PC-9 (cell line): ENCODE measurements around the gene TIMM29. TPM values are rescaled to one million over a fixed set of nuclear protein-coding genes. Genes with fewer than 3 reads are reported as not detected.

Experiments
- BruUV-seq: library from RNA; stranded (reverse); fragments of 400-500 nt; replicated peaks from 2 replicates; lab custom pipeline; 2021; lab: Mats Ljungman, UMichigan
- CTCF ChIA-PET: fragments of 300-600 bp; sonication (Branson Sonifier 250); formaldehyde crosslinking; loops from one replicate; lab custom pipeline; 2022; ENCODE audit warnings: antibody characterized with exemption; lab: Charles Lee
- POLR2A ChIA-PET: fragments of 300-600 bp; sonication (Branson Sonifier 250); formaldehyde crosslinking; loops from one replicate; lab custom pipeline; 2022; ENCODE audit warnings: antibody characterized with exemption; ENCODE audit not compliant: unreplicated experiment; lab: Charles Lee
- DNase-seq, 2 experiments: peaks; one replicate each; pipeline versions ENCODE4 v3.0.0 to v3.0.0-alpha.2; 2015 to 2022; ENCODE audit warnings: mixed read lengths in 1 of 2
- H2AFZ ChIP-seq: fragments of 200-600 bp; sonication (generic); 2 replicates; pipeline ENCODE4 v1.8.1; 2017; ENCODE audit warnings: antibody characterized with exemption
- H3F3A ChIP-seq: fragments of 200-600 bp; sonication (generic); 2 replicates; pipeline ENCODE4 v1.8.1; 2017; ENCODE audit warnings: antibody characterized with exemption, mild to moderate bottlenecking, low read depth; ENCODE audit not compliant: insufficient read depth
- H3K27ac ChIP-seq: fragments of 200-600 bp; sonication (generic); 2 replicates; pipeline ENCODE4 v1.6.1; 2016; ENCODE audit warnings: mixed run types
- H3K27me3 ChIP-seq: fragments of 200-600 bp; sonication (generic); 2 replicates; pipeline ENCODE4 v1.6.1; 2016; ENCODE audit warnings: low read depth, mixed run types; ENCODE audit not compliant: insufficient read depth
- H3K36me3 ChIP-seq: fragments of 200-600 bp; sonication (generic); 2 replicates; pipeline ENCODE4 v1.6.1; 2016; ENCODE audit warnings: low read depth, mixed run types
- H3K4me1 ChIP-seq: fragments of 200-600 bp; sonication (generic); replicated peaks from 2 replicates; pipeline ENCODE4 v1.6.1; 2016; ENCODE audit warnings: mixed run types; ENCODE audit not compliant: insufficient read depth
- H3K4me2 ChIP-seq: fragments of 200-600 bp; sonication (generic); 2 replicates; pipeline ENCODE4 v1.6.1; 2017; ENCODE audit warnings: mixed run types
- H3K4me3 ChIP-seq: fragments of 200-600 bp; sonication (generic); 2 replicates; pipeline ENCODE4 v1.6.1; 2016; ENCODE audit warnings: mixed run types
- H3K79me2 ChIP-seq: fragments of 200-600 bp; sonication (generic); 2 replicates; pipeline ENCODE4 v1.6.1; 2017; ENCODE audit warnings: low read depth, mixed run types
- H3K9me2 ChIP-seq: fragments of 200-600 bp; sonication (generic); 2 replicates; pipeline ENCODE4 v1.8.1; 2017; ENCODE audit warnings: mild to moderate bottlenecking; ENCODE audit not compliant: insufficient read depth
- H3K9me3 ChIP-seq: fragments of 200-600 bp; sonication (generic); 2 replicates; pipeline ENCODE4 v1.8.1; 2016; ENCODE audit warnings: low read depth; ENCODE audit not compliant: insufficient read depth
- H4K20me1 ChIP-seq: fragments of 200-600 bp; sonication (generic); 2 replicates; pipeline ENCODE4 v1.8.1; 2017; ENCODE audit not compliant: insufficient read depth
- CTCF ChIP-seq: fragments of 200-600 bp; sonication (generic); conservative IDR thresholded peaks from 2 replicates; pipeline ENCODE4 v1.6.1; 2017; ENCODE audit warnings: mixed run types, antibody characterized with exemption, mild to moderate bottlenecking, moderate library complexity
- EZH2 ChIP-seq: fragments of 200-600 bp; sonication (generic); IDR thresholded peaks from 2 replicates; pipeline ENCODE4 v1.8.0; 2017; ENCODE audit warnings: antibody characterized with exemption, low read depth
- intact Hi-C: fragments of 100-400 bp; cut with micrococcal nuclease; formaldehyde crosslinking; loops from one replicate; pipeline ENCODE4 v1.10.0; 2022; ENCODE audit not compliant: unreplicated experiment
- total RNA-seq: library from RNA; stranded (reverse); gene quantifications from 2 replicates; pipeline ENCODE4 v1.2.3, GENCODE V29; 2021

The TIMM29 gene
- total RNA-seq, 1 experiment from 2014 or later = 22.4 TPM

- 0 out of 2 replicates have a peak, but pooled peaks cover 9% of the 10 kb centered on the region for H3K36me3 ChIP-seq
- peaks cover 36% of the 10 kb centered on the region; the same call in 1 of the 2 replicates for H3F3A ChIP-seq
- H3K4me3 ChIP-seq = no peak overlapping the region
- no peaks in the 10 kb centered on the region for H3K79me2 ChIP-seq
- ChIA-PET CTCF (interaction anchor here (0.5 to 0.6 kb wide), 2 partner anchors 93 to 1794 kb away, joined by 3 to 5 read pairs; no protein-coding TSS in a partner anchor), POLR2A (interaction anchor here (0.6 kb wide), 1 partner anchor 466 kb away, joined by 4 read pairs; no protein-coding TSS in a partner anchor)
- TF ChIP-seq CTCF = no peak
- TF ChIP-seq EZH2 = no peak
- H3K27me3 ChIP-seq = no peaks in the 10 kb centered on the region
- intact Hi-C loops = no loop called here
- no peaks in the 10 kb centered on the region for H3K9me3 ChIP-seq
- peak overlapping the region; percentile 17; the same call in 1 of the 2 replicates for H3K4me2 ChIP-seq
- no peaks in the 10 kb centered on the region for H3K9me2 ChIP-seq
- H2AFZ ChIP-seq = no peak overlapping the region
- BruUV-seq = no TSS peak
- no peak overlapping the region for H3K27ac ChIP-seq
- H3K4me1 ChIP-seq = peaks cover 12% of the 10 kb centered on the region; the same call in 1 of the 2 replicates
- DNase-seq = peak; percentile 53 to 73
- H4K20me1 ChIP-seq = no peaks in the 10 kb centered on the region
Observed at GRCh38 chr19:10915130-10916091, 13.2 kb upstream of the TIMM29 start.

- TF ChIP-seq CTCF = no peak
- TF ChIP-seq EZH2 = no peak
- ChIA-PET POLR2A (interaction anchor here (0.7 kb wide), 1 partner anchor 175 kb away, joined by 3 read pairs; no protein-coding TSS in a partner anchor), CTCF (no interaction called here)
- peak in 1 of 2 experiments; percentile 28 for DNase-seq
- H2AFZ ChIP-seq = no peak overlapping the region
- no peak overlapping the region for H3K27ac ChIP-seq
- H3K79me2 ChIP-seq = no peaks in the 10 kb centered on the region
- H3F3A ChIP-seq = peaks cover 44% of the 10 kb centered on the region; the same call in 1 of the 2 replicates
- no peaks in the 10 kb centered on the region for H3K9me3 ChIP-seq
- H3K36me3 ChIP-seq = 0 out of 2 replicates have a peak, but pooled peaks cover 7% of the 10 kb centered on the region
- H3K9me2 ChIP-seq = no peaks in the 10 kb centered on the region
- no peak overlapping the region for H3K4me3 ChIP-seq
- no peak overlapping the region for H3K4me2 ChIP-seq
- no peaks in the 10 kb centered on the region for H4K20me1 ChIP-seq
- H3K27me3 ChIP-seq = no peaks in the 10 kb centered on the region
- intact Hi-C loops = no loop called here
- no TSS peak for BruUV-seq
- H3K4me1 ChIP-seq = peaks cover 12% of the 10 kb centered on the region; the same call in 1 of the 2 replicates
Observed at GRCh38 chr19:10916602-10917001, 12.0 kb upstream of the TIMM29 start.

GRCh38 chr19:10918359-10918758 is 10.3 kb upstream of the TIMM29 start:
- ChIA-PET CTCF (no interaction called here), POLR2A (interaction anchor here (0.6 to 0.9 kb wide), 3 partner anchors 39 to 82 kb away, joined by 3 to 4 read pairs (median 4); partner anchors contain the start of gene TMED1)
- 0 out of 2 replicates have a peak, but pooled peaks cover 2% of the 10 kb centered on the region for H4K20me1 ChIP-seq
- no peaks in the 10 kb centered on the region for H3K27me3 ChIP-seq
- H3K27ac ChIP-seq = no peak overlapping the region
- H3K9me3 ChIP-seq = no peaks in the 10 kb centered on the region
- no peak overlapping the region for H3K4me3 ChIP-seq
- no peak overlapping the region for H2AFZ ChIP-seq
- TF ChIP-seq EZH2 (no peak), CTCF (no peak)
- no TSS peak for BruUV-seq
- peaks cover 12% of the 10 kb centered on the region; the same call in 1 of the 2 replicates for H3K4me1 ChIP-seq
- no peak overlapping the region for H3K4me2 ChIP-seq
- intact Hi-C loops = no loop called here
- peak in 1 of 2 experiments; percentile 9 for DNase-seq
- H3F3A ChIP-seq = peaks cover 49% of the 10 kb centered on the region
- H3K9me2 ChIP-seq = no peaks in the 10 kb centered on the region
- no peaks in the 10 kb centered on the region for H3K79me2 ChIP-seq
- H3K36me3 ChIP-seq = peaks cover 3% of the 10 kb centered on the region; the same call in 1 of the 2 replicates
